Measurements from ENCODE around the gene KLK14. TPM values are rescaled to one million over a fixed set of nuclear protein-coding genes. Genes with fewer than 3 reads are reported as not detected.

Gene KLK14
- total RNA-seq, 3 donors from 2014 or later = 0.41 TPM; not detected in 2

DNA sequence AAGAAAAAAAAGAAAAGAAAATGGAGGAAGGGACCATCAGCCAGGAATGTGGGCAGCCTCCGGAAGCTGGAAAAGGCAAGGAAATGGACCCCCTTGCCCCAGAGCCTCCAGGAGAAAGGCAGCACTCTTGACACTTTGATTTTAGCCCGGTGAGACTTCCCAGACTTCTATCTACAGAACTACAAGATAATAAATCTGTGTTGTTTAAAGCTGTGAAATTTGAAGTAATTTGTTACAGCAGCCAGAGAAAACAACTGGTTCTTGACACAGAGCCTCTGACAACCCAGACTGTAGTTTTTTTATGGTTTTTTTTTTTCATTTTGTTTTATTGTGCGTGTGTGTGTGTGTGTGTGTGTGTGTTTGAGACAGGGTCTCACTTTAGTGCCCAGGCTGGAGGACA, 17.9 kb upstream of the KLK14 start:
- intact Hi-C loops (cut with DNase I, micrococcal nuclease) = no loop called here
- TF ChIP-seq, protein P1, sequence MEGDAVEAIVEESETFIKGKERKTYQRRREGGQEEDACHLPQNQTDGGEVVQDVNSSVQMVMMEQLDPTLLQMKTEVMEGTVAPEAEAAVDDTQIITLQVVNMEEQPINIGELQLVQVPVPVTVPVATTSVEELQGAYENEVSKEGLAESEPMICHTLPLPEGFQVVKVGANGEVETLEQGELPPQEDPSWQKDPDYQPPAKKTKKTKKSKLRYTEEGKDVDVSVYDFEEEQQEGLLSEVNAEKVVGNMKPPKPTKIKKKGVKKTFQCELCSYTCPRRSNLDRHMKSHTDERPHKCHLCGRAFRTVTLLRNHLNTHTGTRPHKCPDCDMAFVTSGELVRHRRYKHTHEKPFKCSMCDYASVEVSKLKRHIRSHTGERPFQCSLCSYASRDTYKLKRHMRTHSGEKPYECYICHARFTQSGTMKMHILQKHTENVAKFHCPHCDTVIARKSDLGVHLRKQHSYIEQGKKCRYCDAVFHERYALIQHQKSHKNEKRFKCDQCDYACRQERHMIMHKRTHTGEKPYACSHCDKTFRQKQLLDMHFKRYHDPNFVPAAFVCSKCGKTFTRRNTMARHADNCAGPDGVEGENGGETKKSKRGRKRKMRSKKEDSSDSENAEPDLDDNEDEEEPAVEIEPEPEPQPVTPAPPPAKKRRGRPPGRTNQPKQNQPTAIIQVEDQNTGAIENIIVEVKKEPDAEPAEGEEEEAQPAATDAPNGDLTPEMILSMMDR (IDR thresholded peaks at IDR 0.05) = no peak

DNA sequence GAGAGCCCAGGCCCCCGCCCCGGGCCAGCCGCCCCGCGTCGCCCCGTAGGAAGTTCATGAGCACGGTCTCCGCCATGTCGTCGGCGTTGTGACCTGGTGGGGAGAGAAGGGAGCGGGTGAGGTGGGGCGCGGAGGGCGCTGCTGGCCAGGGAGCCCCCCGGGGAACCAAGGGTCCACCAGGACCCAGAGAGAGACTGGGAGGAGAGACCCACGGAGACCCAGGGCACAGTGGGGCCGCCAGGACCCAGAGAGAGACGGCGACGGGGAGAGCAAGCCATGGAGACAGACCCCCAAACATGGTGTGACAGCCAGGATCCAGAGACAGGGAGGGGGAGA, 16.3 kb upstream of the KLK14 start:
- DNase-seq (no peak), ATAC-seq (no peak)
- Histone ChIP-seq H3K9me3 (no peaks in the 10 kb centered on the region), H3K4me1 (ENCODE audit: low read depth) (peaks cover 4% of the 10 kb centered on the region), H3K4me3 (no peak overlapping the region), H3K36me3 (ENCODE audit: low read depth) (no peaks in the 10 kb centered on the region)
- TF ChIP-seq, protein P1 (IDR thresholded peaks at IDR 0.05) = no peak
- intact Hi-C loops (cut with DNase I, micrococcal nuclease) = no loop called here

More for the DNA sequence above, 17.9 kb upstream of the KLK14 start:
- H3K4me1 ChIP-seq (ENCODE audit: low read depth) = peaks cover 4% of the 10 kb centered on the region
- DNase-seq (no peak), ATAC-seq (no peak)
- no peak overlapping the region for H3K4me3 ChIP-seq
- H3K9me3 ChIP-seq = no peaks in the 10 kb centered on the region
- H3K36me3 ChIP-seq (ENCODE audit: low read depth) = no peaks in the 10 kb centered on the region

GRCh38 chr19:51098365-51099046, 15.8 kb upstream of the KLK14 start:
- ATAC-seq (no peak), DNase-seq (no peak)
- Histone ChIP-seq H3K36me3 (ENCODE audit: low read depth) (no peaks in the 10 kb centered on the region), H3K4me1 (ENCODE audit: low read depth) (peaks cover 4% of the 10 kb centered on the region), H3K9me3 (no peaks in the 10 kb centered on the region), H3K4me3 (no peak overlapping the region)
- TF ChIP-seq, protein P1 (IDR thresholded peaks at IDR 0.05) = no peak
- intact Hi-C loops (cut with DNase I, micrococcal nuclease) = no loop called here

DNA sequence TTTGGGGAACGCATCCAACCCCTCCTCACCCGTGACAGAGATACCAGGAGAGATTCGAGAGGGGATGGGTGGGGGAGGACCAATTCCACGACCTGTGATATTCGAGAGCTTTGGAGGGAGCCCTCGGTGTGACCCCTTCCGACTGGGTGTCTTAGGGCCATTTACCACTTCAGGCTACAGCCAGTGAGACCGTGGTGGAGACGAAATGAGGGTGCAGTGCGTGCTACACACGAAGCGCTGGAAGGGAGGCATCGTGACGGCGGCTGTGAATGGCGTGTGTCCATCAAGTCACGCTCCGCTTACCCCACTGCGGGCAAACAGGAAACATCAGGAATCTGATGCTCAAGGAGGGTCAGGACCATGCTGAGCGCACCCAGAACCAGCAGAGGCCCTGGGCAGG, 15.1 kb upstream of the KLK14 start:
- TF ChIP-seq, protein P1 (IDR thresholded peaks at IDR 0.05) = no peak
- intact Hi-C loops (cut with DNase I, micrococcal nuclease) = no loop called here
- DNase-seq (no peak), ATAC-seq (no peak)
- H3K4me3 ChIP-seq = no peak overlapping the region
- peaks cover 4% of the 10 kb centered on the region for H3K4me1 ChIP-seq (ENCODE audit: low read depth)
- H3K36me3 ChIP-seq (ENCODE audit: low read depth) = no peaks in the 10 kb centered on the region
- no peaks in the 10 kb centered on the region for H3K9me3 ChIP-seq

- no peak overlapping the region for H3K4me3 ChIP-seq
- H3K36me3 ChIP-seq (ENCODE audit: low read depth) = no peaks in the 10 kb centered on the region
- ATAC-seq (peak; percentile 79), DNase-seq (peak; percentile 62 to 75 (median 71))
- intact Hi-C loops (cut with DNase I, micrococcal nuclease) = no loop called here
- TF ChIP-seq, protein P1 (IDR thresholded peaks at IDR 0.05) = peak; percentile 19
- peaks cover 5% of the 10 kb centered on the region for H3K4me1 ChIP-seq (ENCODE audit: low read depth)
- no peaks in the 10 kb centered on the region for H3K9me3 ChIP-seq
Observed at GRCh38 chr19:51097166-51097738, 14.6 kb upstream of the KLK14 start.

All from mucosa of descending colon (tissue), 3 donors.